LNCaP clone FGC (cell line): ENCODE measurements around the gene TMEM121.

Experiments
- DNase-seq: peaks from one replicate; pipeline ENCODE4 v3.0.0-alpha.2; 2011; ENCODE audit warnings: low read depth
- H3K4me3 ChIP-seq: 2 replicates; pipeline ENCODE4 v1.5.1; 2011; ENCODE audit warnings: mild to moderate bottlenecking, low read depth, low read length, control low read depth
- TF ChIP-seq, protein P1 (sequence below): IDR thresholded peaks from 2 replicates; pipeline ENCODE4 v1.5.1; 2012; ENCODE audit warnings: mild to moderate bottlenecking; ENCODE audit not compliant: control insufficient read depth, insufficient read depth; ENCODE audit errors: extremely low read depth

TMEM121 gene

DNA sequence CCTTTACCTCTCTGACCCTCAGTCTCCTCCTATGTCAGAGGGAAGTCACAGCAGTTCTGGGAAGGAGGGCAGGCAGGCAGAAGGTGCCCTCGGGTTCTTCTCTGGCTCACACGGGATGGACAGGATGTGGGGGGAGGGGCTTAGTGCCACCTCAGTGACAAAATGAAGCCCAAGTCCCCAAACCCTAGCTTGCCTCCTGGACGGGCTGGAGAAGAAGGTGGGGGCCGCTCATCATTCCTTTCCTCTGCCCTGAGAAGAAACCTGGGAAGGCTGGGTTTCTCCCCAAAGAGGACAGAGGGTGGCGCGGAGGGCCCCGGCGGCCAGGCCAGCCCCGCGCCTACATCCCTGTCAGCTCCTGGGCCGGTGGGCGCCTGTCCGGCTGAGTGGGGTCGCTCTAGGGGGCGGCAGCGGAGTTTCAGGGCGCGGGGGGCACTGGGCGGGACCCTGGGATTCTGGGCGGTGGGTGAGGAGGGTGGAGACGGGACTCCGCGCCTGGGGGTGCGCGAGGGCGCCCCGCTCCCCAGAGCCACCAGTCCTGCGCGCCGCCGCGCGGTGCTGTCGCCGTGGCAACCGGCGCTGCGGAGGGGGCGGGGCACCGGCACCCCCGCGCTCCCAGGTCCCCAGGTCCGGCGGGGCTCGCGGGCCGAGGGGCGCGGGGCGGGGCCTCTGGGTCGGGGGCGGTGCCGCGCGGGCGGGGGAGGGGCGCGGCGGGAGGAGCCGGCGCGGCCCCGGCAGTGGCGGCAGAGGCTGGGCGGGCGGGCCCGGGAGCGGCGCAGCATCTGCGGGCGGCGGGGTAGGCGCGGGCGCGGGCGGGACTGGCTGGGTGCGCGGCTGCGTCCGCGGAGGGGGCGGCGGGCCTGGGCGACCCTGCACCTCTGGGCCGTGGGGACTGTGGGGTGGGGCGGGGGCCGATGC is at the start of gene TMEM121:
Gene TMEM121, plus strand, starts transcription at position 723 of the 915 bp plus-strand sequence. CDS start 2,252 bp downstream, outside the sequence.
- H3K4me3 ChIP-seq, result peak within 1 kb of the TSS; percentile 53
- TF ChIP-seq, protein P1, sequence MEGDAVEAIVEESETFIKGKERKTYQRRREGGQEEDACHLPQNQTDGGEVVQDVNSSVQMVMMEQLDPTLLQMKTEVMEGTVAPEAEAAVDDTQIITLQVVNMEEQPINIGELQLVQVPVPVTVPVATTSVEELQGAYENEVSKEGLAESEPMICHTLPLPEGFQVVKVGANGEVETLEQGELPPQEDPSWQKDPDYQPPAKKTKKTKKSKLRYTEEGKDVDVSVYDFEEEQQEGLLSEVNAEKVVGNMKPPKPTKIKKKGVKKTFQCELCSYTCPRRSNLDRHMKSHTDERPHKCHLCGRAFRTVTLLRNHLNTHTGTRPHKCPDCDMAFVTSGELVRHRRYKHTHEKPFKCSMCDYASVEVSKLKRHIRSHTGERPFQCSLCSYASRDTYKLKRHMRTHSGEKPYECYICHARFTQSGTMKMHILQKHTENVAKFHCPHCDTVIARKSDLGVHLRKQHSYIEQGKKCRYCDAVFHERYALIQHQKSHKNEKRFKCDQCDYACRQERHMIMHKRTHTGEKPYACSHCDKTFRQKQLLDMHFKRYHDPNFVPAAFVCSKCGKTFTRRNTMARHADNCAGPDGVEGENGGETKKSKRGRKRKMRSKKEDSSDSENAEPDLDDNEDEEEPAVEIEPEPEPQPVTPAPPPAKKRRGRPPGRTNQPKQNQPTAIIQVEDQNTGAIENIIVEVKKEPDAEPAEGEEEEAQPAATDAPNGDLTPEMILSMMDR, result no peak
- DNase-seq, result no peak

DNA sequence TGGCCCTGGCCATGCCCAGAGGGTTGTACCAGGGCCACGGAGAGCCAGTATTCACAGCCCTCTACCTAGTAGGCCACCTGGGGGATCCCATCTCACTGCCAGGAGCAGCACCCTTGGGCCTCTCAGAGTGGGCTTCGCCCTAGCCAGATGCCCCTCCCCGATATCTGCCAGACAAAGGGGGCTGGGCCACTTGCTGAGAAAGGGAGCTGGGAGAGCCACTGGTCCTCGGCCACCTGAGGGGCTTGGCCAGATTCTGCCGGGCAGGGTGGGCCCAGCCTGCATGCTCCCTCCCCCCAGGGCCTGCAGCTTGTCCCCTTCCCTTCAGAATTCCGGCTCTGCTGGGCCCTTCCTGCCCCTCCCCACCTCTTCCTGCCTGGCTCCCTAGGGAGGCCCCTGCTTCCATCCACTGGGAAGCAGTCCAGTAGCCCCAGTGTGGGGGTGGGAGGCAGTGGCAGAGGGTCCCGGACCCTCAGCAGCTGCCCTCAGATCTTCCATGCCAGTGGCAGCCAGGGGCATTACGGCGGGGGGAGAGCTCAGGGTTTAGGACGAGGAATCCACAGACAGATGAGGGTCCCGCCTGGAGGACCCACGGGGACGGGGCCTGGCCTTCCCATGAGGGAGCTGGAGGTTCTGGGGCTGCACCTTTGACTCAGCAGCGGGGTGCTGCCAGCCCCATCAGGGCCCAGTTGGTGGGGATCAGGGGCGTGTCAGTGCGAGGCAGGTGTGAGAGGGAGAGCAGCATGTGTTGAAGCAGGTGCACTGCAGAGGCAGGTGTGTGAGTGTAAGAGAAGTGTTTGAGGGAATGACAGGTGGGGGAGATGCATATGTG is 49.3 kb upstream of the TMEM121 start:
- TF ChIP-seq, protein P1, result no peak
- H3K4me3 ChIP-seq, result peak overlapping the region; percentile 57
- no peak for DNase-seq

DNA sequence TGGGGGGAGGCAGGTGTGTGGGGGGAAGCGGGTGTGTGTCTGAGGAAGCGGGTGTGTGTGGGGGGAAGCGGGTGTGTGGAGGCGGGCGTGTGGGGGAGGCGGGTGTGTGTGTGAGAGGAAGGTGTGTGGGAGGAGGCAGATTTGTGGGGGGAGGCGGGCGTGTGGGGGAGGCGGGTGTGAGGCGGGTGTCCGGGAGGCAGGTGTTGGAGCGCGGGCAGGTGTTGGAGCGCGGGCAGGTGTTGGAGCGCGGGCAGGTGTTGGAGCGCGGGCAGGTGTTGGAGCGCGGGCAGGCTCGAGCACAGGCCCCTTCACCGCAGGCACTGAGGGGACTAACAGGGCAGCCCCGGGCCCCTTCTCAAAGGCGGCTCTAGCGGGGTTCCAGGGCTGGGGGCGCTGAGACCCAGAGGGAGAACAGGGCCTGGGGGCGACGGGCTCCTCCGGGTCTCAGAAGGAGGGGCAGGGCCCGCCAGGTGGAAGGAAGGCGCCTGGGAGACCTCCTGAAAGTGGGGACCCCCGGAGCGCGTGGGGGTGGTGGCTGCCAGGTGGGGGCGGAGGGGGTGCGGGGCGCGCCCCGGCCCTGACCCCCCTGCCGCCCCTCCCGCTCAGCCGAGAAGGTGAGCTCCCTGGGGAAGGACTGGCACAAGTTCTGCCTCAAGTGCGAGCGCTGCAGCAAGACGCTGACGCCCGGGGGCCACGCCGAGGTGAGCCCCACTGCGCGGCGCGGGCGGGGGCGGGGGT is 48.6 kb upstream of the TMEM121 start:
- DNase-seq, result no peak
- H3K4me3 ChIP-seq, result no peak overlapping the region
- TF ChIP-seq, protein P1, result no peak

DNA sequence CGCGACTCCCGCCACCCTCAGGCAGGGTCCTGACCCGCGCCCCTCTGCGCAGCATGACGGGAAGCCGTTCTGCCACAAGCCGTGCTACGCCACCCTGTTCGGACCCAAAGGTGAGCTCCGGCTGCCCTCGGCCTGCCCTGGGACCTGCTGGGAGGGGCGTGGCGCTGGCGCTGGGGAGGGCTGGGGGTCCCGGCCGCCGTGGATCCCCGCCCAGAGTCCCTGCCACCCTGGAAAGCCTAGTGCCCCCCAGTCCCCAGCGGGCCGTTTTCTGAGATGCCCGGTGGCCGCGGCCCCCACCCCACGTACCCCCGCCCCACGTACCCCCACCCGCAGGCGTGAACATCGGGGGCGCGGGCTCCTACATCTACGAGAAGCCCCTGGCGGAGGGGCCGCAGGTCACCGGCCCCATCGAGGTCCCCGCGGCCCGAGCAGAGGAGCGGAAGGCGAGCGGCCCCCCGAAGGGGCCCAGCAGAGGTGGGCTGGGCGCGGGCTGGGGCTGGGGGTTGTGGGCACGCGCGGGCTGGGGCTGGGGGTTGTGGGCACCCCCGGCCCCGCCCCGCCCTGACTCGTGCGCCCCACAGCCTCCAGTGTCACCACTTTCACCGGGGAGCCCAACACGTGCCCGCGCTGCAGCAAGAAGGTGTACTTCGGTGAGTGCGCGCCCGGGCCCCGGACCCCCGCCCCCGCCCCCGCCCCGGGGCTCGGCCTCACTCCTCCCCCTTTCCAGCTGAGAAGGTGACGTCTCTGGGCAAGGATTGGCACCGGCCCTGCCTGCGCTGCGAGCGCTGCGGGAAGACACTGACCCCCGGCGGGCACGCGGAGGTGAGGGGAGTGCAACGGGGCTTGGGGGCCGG is 47.8 kb upstream of the TMEM121 start:
- TF ChIP-seq, protein P1, result no peak
- no peak overlapping the region for H3K4me3 ChIP-seq
- no peak for DNase-seq

DNA sequence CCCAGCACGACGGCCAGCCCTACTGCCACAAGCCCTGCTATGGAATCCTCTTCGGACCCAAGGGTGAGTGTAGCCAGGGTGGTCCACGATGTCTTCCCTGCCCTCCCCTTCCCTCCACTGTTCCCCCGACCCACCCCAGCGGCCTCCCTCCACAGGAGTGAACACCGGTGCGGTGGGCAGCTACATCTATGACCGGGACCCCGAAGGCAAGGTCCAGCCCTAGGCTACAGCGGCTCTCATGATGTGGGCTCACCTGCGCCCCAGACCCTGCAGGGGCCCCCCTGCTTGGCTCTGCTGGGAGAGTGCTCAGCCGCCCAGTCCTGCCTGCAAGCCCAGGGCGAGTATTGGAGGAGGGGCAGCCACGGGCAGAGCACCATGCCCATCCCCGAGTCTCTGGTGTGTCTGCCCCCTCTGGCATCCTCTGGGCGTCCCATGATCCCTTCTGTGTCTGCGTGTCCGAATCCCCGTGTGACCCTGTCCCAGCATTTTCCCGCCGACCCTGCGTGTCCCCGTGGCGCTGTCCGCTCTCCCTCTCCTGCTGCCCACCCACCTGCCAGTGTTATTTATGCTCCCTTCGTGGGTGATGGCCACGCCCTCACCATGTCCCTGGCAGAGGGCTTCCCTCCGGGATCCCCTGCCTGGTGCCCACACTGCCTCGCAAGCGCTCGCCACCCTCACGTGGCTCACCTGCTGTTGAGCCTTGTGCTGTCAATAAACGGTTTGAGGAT is 46.8 kb upstream of the TMEM121 start:
- no peak for DNase-seq
- TF ChIP-seq, protein P1, result no peak
- no peak overlapping the region for H3K4me3 ChIP-seq
